ENCODE measurements around the gene EXOC8. TPM values are rescaled to one million over a fixed set of nuclear protein-coding genes. Genes with fewer than 3 reads are reported as not detected.
A peak's percentile ranks its signal among the peaks of the same experiment; 100 is the strongest.

Gene EXOC8
- total RNA-seq, 6 experiments from 2014 or later: 12.3 to 14.8 (median 14.2) TPM

GRCh38 chr1:231322880-231323530, 14.6 kb downstream of the EXOC8 start:
- H3K36me3 Mint-ChIP-seq (ENCODE audit: low read depth): no peaks in the 10 kb centered on the region
- no peak overlapping the region for H3K4me3 Mint-ChIP-seq
- H3K4me1 Mint-ChIP-seq (ENCODE audit: low read depth): peaks cover 21% of the 10 kb centered on the region
- no peaks in the 10 kb centered on the region for H3K9me3 Mint-ChIP-seq
- TF ChIP-seq CTCF (IDR thresholded peaks at IDR 0.05): peak; percentile 42
- H3K27ac Mint-ChIP-seq: no peak overlapping the region
- no peaks in the 10 kb centered on the region for H3K27me3 Mint-ChIP-seq (ENCODE audit: insufficient read depth)
- no peak for DNase-seq

- H3K27me3 Mint-ChIP-seq (ENCODE audit: insufficient read depth): no peaks in the 10 kb centered on the region
- no peak overlapping the region for H3K4me3 Mint-ChIP-seq
- no peak overlapping the region for H3K27ac Mint-ChIP-seq
- no peak for TF ChIP-seq CTCF (IDR thresholded peaks at IDR 0.05)
- no peaks in the 10 kb centered on the region for H3K36me3 Mint-ChIP-seq (ENCODE audit: low read depth)
- no peaks in the 10 kb centered on the region for H3K9me3 Mint-ChIP-seq
- no peak for DNase-seq
- H3K4me1 Mint-ChIP-seq (ENCODE audit: low read depth): peaks cover 11% of the 10 kb centered on the region
These were observed 18.6 kb downstream of the EXOC8 start for GRCh38 chr1:231319080-231319479.

- H3K4me3 Mint-ChIP-seq: no peak overlapping the region
- H3K27me3 Mint-ChIP-seq (ENCODE audit: insufficient read depth): no peaks in the 10 kb centered on the region
- no peak overlapping the region for H3K27ac Mint-ChIP-seq
- no peak for DNase-seq
- peaks cover 6% of the 10 kb centered on the region for H3K4me1 Mint-ChIP-seq (ENCODE audit: low read depth)
- H3K36me3 Mint-ChIP-seq (ENCODE audit: low read depth): no peaks in the 10 kb centered on the region
- no peak for TF ChIP-seq CTCF (IDR thresholded peaks at IDR 0.05)
- no peaks in the 10 kb centered on the region for H3K9me3 Mint-ChIP-seq
These were observed 19.1 kb downstream of the EXOC8 start for GRCh38 chr1:231318568-231318967.

- no peak for TF ChIP-seq CTCF (IDR thresholded peaks at IDR 0.05)
- no peak overlapping the region for H3K4me3 Mint-ChIP-seq
- H3K4me1 Mint-ChIP-seq (ENCODE audit: low read depth): no peaks in the 10 kb centered on the region
- H3K27ac Mint-ChIP-seq: no peak overlapping the region
- no peaks in the 10 kb centered on the region for H3K9me3 Mint-ChIP-seq
- no peak for DNase-seq
- no peaks in the 10 kb centered on the region for H3K36me3 Mint-ChIP-seq (ENCODE audit: low read depth)
- no peaks in the 10 kb centered on the region for H3K27me3 Mint-ChIP-seq (ENCODE audit: insufficient read depth)
These were observed 19.7 kb downstream of the EXOC8 start for GRCh38 chr1:231318015-231318355.

GRCh38 chr1:231317306-231318014, 20.2 kb downstream of the EXOC8 start:
- DNase-seq: no peak
- TF ChIP-seq CTCF (IDR thresholded peaks at IDR 0.05): no peak
- H3K27me3 Mint-ChIP-seq (ENCODE audit: insufficient read depth): no peaks in the 10 kb centered on the region
- no peaks in the 10 kb centered on the region for H3K4me1 Mint-ChIP-seq (ENCODE audit: low read depth)
- H3K9me3 Mint-ChIP-seq: no peaks in the 10 kb centered on the region
- no peak overlapping the region for H3K27ac Mint-ChIP-seq
- no peak overlapping the region for H3K4me3 Mint-ChIP-seq
- no peaks in the 10 kb centered on the region for H3K36me3 Mint-ChIP-seq (ENCODE audit: low read depth)
